SK-N-SH (cell line): ENCODE results near the gene UBN1. TPM values are rescaled to one million over a fixed set of nuclear protein-coding genes. Genes with fewer than 3 reads are reported as not detected.
A peak's percentile ranks its signal among the peaks of the same experiment; 100 is the strongest.

Source experiments
- CTCF ChIA-PET: fragments of 300-600, 350-600 bp; formaldehyde crosslinking; extraction: SDS; loops from one replicate; lab custom pipeline; 2021; lab: Yijun Ruan, JAX
- POLR2A ChIA-PET: fragments of 350-600 bp; sonication (Branson Sonifier 250); formaldehyde crosslinking; extraction: SDS; loops from one replicate; lab custom pipeline; 2020; ENCODE audit warnings: antibody characterized with exemption, inconsistent platforms; lab: Yijun Ruan, JAX
- DNase-seq: peaks from one replicate; pipeline ENCODE4 v3.0.0; 2012
- H2AFZ ChIP-seq: fragments of 200-600 bp; sonication (generic); 2 replicates; pipeline ENCODE4 v1.8.1; 2016; ENCODE audit warnings: antibody characterized with exemption, mild to moderate bottlenecking, low read depth
- H3F3A ChIP-seq: fragments of 200-600 bp; sonication (generic); replicated peaks from 2 replicates; pipeline ENCODE3; 2016; ENCODE audit warnings: antibody characterized with exemption, mild to moderate bottlenecking; ENCODE audit not compliant: insufficient read depth
- H3K27ac ChIP-seq, 2 experiments: fragments of 200-500 bp in 1 of 2; fragments of 200-600 bp in 1 of 2; sonication (Bioruptor generic) in 1 of 2; sonication (generic), shearing (Covaris generic) in 1 of 2; 2 replicates each; pipeline versions ENCODE4 v1.5.1 to v1.6.1; 2014 to 2016; ENCODE audit warnings: low read depth in 2 of 2, inconsistent platforms in 1 of 2, low read length in 1 of 2, mild to moderate bottlenecking in 1 of 2, mixed read lengths in 1 of 2
- H3K27me3 ChIP-seq: fragments of 200-600 bp; sonication (generic), shearing (Covaris generic); 2 replicates; pipeline ENCODE4 v1.6.1; 2016; ENCODE audit warnings: mixed run types; ENCODE audit not compliant: insufficient read depth
- H3K36me3 ChIP-seq, 2 experiments: fragments of 200-500 bp in 1 of 2; fragments of 200-600 bp in 1 of 2; sonication (Bioruptor generic) in 1 of 2; sonication (generic) in 1 of 2; replicated peaks in 1 of 2; 2 replicates each; pipeline versions ENCODE3 to v1.5.1; 2014 to 2016; ENCODE audit warnings: low read length in 1 of 2, mild to moderate bottlenecking in 1 of 2; ENCODE audit not compliant: insufficient read depth in 2 of 2, control insufficient read depth in 1 of 2
- H3K4me1 ChIP-seq, 2 experiments: fragments of 200-500 bp in 1 of 2; fragments of 200-600 bp in 1 of 2; sonication (Bioruptor generic) in 1 of 2; sonication (generic), shearing (Covaris generic) in 1 of 2; 2 replicates each; pipeline versions ENCODE4 v1.5.1 to v1.6.1; 2014 to 2016; ENCODE audit warnings: low read depth in 1 of 2, low read length in 1 of 2, mixed run types in 1 of 2; ENCODE audit not compliant: insufficient read depth in 2 of 2, control insufficient read depth in 1 of 2
- H3K4me2 ChIP-seq: fragments of 200-600 bp; sonication (generic), shearing (Covaris generic); 2 replicates; pipeline ENCODE4 v1.6.1; 2017; ENCODE audit warnings: mixed run types
- H3K4me3 ChIP-seq, 2 experiments: fragments of 200-500 bp in 1 of 2; fragments of 200-600 bp in 1 of 2; sonication (Bioruptor generic) in 1 of 2; sonication (generic), shearing (Covaris generic) in 1 of 2; 2 replicates each; pipeline versions ENCODE4 v1.5.1 to v1.8.1; 2014 to 2016; ENCODE audit warnings: low read depth in 2 of 2, inconsistent platforms in 1 of 2, low read length in 1 of 2, mild to moderate bottlenecking in 1 of 2, mixed read lengths in 1 of 2, moderate library complexity in 1 of 2
- H3K79me2 ChIP-seq: fragments of 200-600 bp; sonication (generic); 2 replicates; pipeline ENCODE4 v1.8.1; 2017; ENCODE audit warnings: mild to moderate bottlenecking; ENCODE audit not compliant: insufficient read depth
- H3K9ac ChIP-seq: fragments of 200-600 bp; sonication (generic); 2 replicates; pipeline ENCODE4 v1.6.1; 2017; ENCODE audit warnings: mixed run types
- H3K9me2 ChIP-seq: fragments of 200-600 bp; sonication (generic); 2 replicates; pipeline ENCODE4 v1.6.1; 2017; ENCODE audit warnings: mixed run types
- H3K9me3 ChIP-seq: fragments of 200-600 bp; sonication (generic); 2 replicates; pipeline ENCODE4 v1.6.1; 2017; ENCODE audit warnings: mixed run types, mild to moderate bottlenecking, moderate library complexity
- H4K20me1 ChIP-seq: fragments of 200-600 bp; sonication (generic); 2 replicates; pipeline ENCODE4 v1.6.1; 2017; ENCODE audit warnings: mild to moderate bottlenecking, mixed run types; ENCODE audit not compliant: insufficient read depth
- CHD2 ChIP-seq: fragments of 150-350 bp; IDR thresholded peaks from 2 replicates; pipeline ENCODE4 v1.6.1; 2018; ENCODE audit warnings: low read length; ENCODE audit not compliant: partially characterized antibody
- EP300 ChIP-seq, 2 experiments: IDR thresholded peaks; 2 replicates each; pipeline versions ENCODE4 v1.4.0 to v1.6.1; 2012; ENCODE audit warnings: borderline replicate concordance in 1 of 2, low read depth in 1 of 2, low read length in 1 of 2
- FOSL2 ChIP-seq: IDR thresholded peaks from 2 replicates; pipeline ENCODE4 v1.4.0; 2012; ENCODE audit warnings: low read depth, mild to moderate bottlenecking, moderate library complexity, borderline replicate concordance
- FOXM1 ChIP-seq: IDR thresholded peaks from 2 replicates; pipeline ENCODE4 v1.4.0; 2012; ENCODE audit warnings: low read depth, mild to moderate bottlenecking
- GATA2 ChIP-seq: sonication (generic); formaldehyde crosslinking; IDR thresholded peaks from 2 replicates; pipeline ENCODE4 v1.5.0; 2020; ENCODE audit warnings: mild to moderate bottlenecking, missing genetic modification reagents
- JUND ChIP-seq: IDR thresholded peaks from 2 replicates; pipeline ENCODE4 v1.4.0; 2012
- NFIC ChIP-seq: IDR thresholded peaks from 2 replicates; pipeline ENCODE4 v1.4.0; 2012; ENCODE audit warnings: borderline replicate concordance
- RAD21 ChIP-seq: IDR thresholded peaks from 2 replicates; pipeline ENCODE4 v1.6.1; 2012; ENCODE audit warnings: mild to moderate bottlenecking, low read length
- RCOR1 ChIP-seq: fragments of 150-350 bp; IDR thresholded peaks from 2 replicates; pipeline ENCODE4 v1.6.1; 2017; ENCODE audit warnings: antibody characterized with exemption, low read length
- SIN3A ChIP-seq: IDR thresholded peaks from 2 replicates; pipeline ENCODE4 v1.6.1; 2012; ENCODE audit warnings: low read depth, mild to moderate bottlenecking, low read length, moderate library complexity, borderline replicate concordance
- SMC3 ChIP-seq: IDR thresholded peaks from 2 replicates; pipeline ENCODE4 v1.6.1; 2012; ENCODE audit warnings: low read depth, low read length, improper control_type of control experiment
- TCF12 ChIP-seq: IDR thresholded peaks from 2 replicates; pipeline ENCODE4 v1.4.0; 2012
- TEAD4 ChIP-seq: IDR thresholded peaks from 2 replicates; pipeline ENCODE4 v1.4.0; 2012; ENCODE audit warnings: mild to moderate bottlenecking, borderline replicate concordance; ENCODE audit not compliant: insufficient read depth
- WGBS: methylation state at CpG from one replicate; pipeline ENCODE4 v1.1.6; 2017; ENCODE audit warnings: low lambda C conversion rate; 5-methylcytosine and 5-hydroxymethylcytosine counted together
- polyA plus RNA-seq, 3 experiments: library from polyadenylated mRNA; depleted of rRNA; stranded (reverse); fragments of >200 nt; gene quantifications; 2 replicates each; pipeline ENCODE4 v1.2.3, GENCODE V29; 2012
- TF ChIP-seq, protein P1 (sequence below): IDR thresholded peaks from 2 replicates; pipeline ENCODE4; 2012
- TF ChIP-seq, protein P2 (sequence below): IDR thresholded peaks from 2 replicates; pipeline ENCODE4 v1.6.1; 2012; ENCODE audit warnings: mild to moderate bottlenecking, low read depth, low read length, moderate library complexity
- TF ChIP-seq, protein P3 (sequence below): fragments of 150-350 bp; IDR thresholded peaks from 2 replicates; pipeline ENCODE4 v1.6.1; 2016; ENCODE audit warnings: mild to moderate bottlenecking, low read depth, low read length
- TF ChIP-seq, protein P4 (sequence below): IDR thresholded peaks from 2 replicates; pipeline ENCODE4 v1.4.0; 2012; ENCODE audit warnings: low read depth

The UBN1 gene
- polyA plus RNA-seq, 1 of the 3 experiments (the other 2 are of a cell fraction), result 10.9 TPM

DNA sequence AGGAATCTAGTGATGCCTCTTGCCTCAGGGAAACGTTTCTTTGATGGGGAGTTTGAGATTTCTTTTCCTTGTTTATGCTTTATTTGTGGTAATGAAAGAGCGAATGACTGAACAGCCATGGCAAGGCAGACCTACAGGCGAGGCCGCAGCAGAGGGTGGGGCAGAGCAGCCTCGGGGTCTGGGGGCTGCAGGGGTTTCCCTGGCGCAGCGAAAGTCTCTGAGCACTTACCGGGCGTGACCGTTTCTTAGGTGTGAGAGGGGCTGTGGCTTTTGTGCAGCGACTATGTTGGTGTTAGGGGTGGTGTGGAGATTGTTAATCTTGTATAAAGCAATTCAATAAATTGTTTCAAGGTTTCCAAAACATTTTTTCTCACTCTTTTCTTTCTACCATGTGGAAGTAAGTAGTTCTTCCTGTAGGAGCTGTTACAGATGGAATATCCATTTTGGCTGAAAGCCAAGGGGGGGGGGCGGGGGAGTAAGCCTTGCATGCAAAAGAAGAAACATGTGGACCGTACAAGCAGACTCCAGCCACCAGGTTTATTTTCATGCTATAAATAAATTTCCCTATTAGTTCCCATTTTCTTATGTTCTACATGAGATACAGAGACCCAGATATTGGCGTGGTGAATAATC, 34.8 kb downstream of the UBN1 start:
- peak; percentile 73 for DNase-seq
- H3K9me3 ChIP-seq, result no peaks in the 10 kb centered on the region
- H3K4me3 ChIP-seq, result no peak overlapping the region
- H4K20me1 ChIP-seq, result peaks cover 26% of the 10 kb centered on the region
- TF ChIP-seq JUND (no peak), NFIC (peak; percentile 76), RCOR1 (no peak), SMC3 (no peak), RAD21 (no peak), TEAD4 (no peak), CHD2 (no peak)
- TF ChIP-seq, protein P1, sequence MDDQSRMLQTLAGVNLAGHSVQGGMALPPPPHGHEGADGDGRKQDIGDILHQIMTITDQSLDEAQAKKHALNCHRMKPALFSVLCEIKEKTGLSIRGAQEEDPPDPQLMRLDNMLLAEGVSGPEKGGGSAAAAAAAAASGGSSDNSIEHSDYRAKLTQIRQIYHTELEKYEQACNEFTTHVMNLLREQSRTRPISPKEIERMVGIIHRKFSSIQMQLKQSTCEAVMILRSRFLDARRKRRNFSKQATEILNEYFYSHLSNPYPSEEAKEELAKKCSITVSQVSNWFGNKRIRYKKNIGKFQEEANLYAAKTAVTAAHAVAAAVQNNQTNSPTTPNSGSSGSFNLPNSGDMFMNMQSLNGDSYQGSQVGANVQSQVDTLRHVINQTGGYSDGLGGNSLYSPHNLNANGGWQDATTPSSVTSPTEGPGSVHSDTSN, result no peak
- no peak overlapping the region for H3K9ac ChIP-seq
- 59% methylated on average over 14 of the region's 14 CpGs for WGBS
- ChIA-PET CTCF (no interaction called here), POLR2A (interaction anchor here (0.7 kb wide), 1 partner anchor 1181 kb away, joined by 3 read pairs; no protein-coding TSS in a partner anchor)
- H3K9me2 ChIP-seq, result no peaks in the 10 kb centered on the region
- H3K4me2 ChIP-seq, result peak overlapping the region; percentile 3; the same call in 1 of the 2 replicates
- H3K27ac ChIP-seq, result peak overlapping the region; percentile 44 to 80
- H3K27me3 ChIP-seq, result no peaks in the 10 kb centered on the region
- H3K36me3 ChIP-seq, result peaks cover 39 to 73% of the 10 kb centered on the region in 2 experiments
- peaks cover 9% of the 10 kb centered on the region; the same call in 1 of the 2 replicates for H3K79me2 ChIP-seq
- no peak overlapping the region for H2AFZ ChIP-seq
- peaks cover 11 to 24% of the 10 kb centered on the region in 2 experiments; a peak in 3 of 4 replicates for H3K4me1 ChIP-seq
- peaks cover 24% of the 10 kb centered on the region for H3F3A ChIP-seq

DNA sequence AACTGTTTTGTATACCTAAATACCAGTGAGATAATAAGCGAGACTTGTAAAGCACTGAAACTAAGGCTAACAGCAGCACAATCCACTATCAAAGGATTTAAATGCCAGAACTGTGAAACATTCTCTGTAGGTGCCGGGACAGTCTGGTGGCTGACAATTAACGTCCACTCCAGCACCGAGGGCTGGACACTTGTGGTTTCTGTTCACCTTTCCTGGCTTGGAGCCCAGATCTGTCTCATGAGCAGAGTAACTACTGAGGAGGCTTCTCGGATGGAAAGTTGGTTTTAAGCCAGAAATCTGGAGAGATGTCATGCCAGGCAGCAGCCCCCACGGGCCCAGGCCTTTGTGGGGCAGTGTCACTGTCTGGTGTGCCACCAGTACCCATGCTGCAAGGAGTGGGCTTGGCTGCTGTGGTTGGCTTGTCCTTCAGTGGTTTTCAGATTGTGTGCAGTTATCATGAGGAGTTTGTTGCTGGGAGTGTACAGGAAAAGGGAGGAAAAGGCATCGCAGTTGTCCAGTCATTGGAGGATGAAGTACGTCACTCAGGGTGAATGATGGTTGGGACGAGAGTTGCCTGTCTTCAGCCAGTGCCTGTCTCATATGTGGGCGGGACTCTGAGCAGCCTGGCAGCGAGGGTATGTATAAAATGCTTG, 35.5 kb downstream of the UBN1 start:
- CTCF ChIA-PET, result no interaction called here
- Histone ChIP-seq H4K20me1 (peaks cover 26% of the 10 kb centered on the region), H3K36me3 (peaks cover 33 to 71% of the 10 kb centered on the region in 2 experiments), H3K4me3 (no peak overlapping the region), H2AFZ (no peak overlapping the region), H3K4me1 (peaks cover 11 to 24% of the 10 kb centered on the region in 2 experiments; a peak in 3 of 4 replicates), H3K9ac (no peak overlapping the region), H3K9me3 (no peaks in the 10 kb centered on the region), H3K79me2 (peaks cover 9% of the 10 kb centered on the region; the same call in 1 of the 2 replicates), H3K27ac (peak overlapping the region; percentile 44 to 80), H3K4me2 (peak overlapping the region; percentile 3; the same call in 1 of the 2 replicates), H3K27me3 (no peaks in the 10 kb centered on the region), H3F3A (peaks cover 24% of the 10 kb centered on the region), H3K9me2 (no peaks in the 10 kb centered on the region)
- POLR2A ChIA-PET, result interaction anchor here (0.7 kb wide), 1 partner anchor 1181 kb away, joined by 3 read pairs; no protein-coding TSS in a partner anchor
- WGBS, result 54% methylated on average over 11 of the region's 11 CpGs
- peak; percentile 62 for DNase-seq
- TF ChIP-seq SMC3 (no peak), RAD21 (no peak), TCF12 (peak; percentile 61; the same call in 1 of the 2 replicates), FOXM1 (0 out of 2 replicates have a peak, but pooled peaks have one; percentile 15), TEAD4 (peak; percentile 39; the same call in 1 of the 2 replicates), JUND (peak; percentile 39; the same call in 1 of the 2 replicates), FOSL2 (peak; percentile 54; the same call in 1 of the 2 replicates), SIN3A (0 out of 2 replicates have a peak, but pooled peaks have one; percentile 24), EP300 (IDR thresholded peaks at IDR 0.05; ENCODE audit: borderline replicate concordance in 1 of 2, low read depth in 1 of 2, low read length in 1 of 2) (peak in 1 of 2 experiments; percentile 56; a peak in 1 of 4 replicates), NFIC (peak; percentile 85), GATA2 (no peak)
- TF ChIP-seq, protein P1, result peak; percentile 81
- TF ChIP-seq, protein P2, sequence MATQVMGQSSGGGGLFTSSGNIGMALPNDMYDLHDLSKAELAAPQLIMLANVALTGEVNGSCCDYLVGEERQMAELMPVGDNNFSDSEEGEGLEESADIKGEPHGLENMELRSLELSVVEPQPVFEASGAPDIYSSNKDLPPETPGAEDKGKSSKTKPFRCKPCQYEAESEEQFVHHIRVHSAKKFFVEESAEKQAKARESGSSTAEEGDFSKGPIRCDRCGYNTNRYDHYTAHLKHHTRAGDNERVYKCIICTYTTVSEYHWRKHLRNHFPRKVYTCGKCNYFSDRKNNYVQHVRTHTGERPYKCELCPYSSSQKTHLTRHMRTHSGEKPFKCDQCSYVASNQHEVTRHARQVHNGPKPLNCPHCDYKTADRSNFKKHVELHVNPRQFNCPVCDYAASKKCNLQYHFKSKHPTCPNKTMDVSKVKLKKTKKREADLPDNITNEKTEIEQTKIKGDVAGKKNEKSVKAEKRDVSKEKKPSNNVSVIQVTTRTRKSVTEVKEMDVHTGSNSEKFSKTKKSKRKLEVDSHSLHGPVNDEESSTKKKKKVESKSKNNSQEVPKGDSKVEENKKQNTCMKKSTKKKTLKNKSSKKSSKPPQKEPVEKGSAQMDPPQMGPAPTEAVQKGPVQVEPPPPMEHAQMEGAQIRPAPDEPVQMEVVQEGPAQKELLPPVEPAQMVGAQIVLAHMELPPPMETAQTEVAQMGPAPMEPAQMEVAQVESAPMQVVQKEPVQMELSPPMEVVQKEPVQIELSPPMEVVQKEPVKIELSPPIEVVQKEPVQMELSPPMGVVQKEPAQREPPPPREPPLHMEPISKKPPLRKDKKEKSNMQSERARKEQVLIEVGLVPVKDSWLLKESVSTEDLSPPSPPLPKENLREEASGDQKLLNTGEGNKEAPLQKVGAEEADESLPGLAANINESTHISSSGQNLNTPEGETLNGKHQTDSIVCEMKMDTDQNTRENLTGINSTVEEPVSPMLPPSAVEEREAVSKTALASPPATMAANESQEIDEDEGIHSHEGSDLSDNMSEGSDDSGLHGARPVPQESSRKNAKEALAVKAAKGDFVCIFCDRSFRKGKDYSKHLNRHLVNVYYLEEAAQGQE, result no peak
- TF ChIP-seq, protein P3, sequence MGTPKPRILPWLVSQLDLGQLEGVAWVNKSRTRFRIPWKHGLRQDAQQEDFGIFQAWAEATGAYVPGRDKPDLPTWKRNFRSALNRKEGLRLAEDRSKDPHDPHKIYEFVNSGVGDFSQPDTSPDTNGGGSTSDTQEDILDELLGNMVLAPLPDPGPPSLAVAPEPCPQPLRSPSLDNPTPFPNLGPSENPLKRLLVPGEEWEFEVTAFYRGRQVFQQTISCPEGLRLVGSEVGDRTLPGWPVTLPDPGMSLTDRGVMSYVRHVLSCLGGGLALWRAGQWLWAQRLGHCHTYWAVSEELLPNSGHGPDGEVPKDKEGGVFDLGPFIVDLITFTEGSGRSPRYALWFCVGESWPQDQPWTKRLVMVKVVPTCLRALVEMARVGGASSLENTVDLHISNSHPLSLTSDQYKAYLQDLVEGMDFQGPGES, result no peak
- TF ChIP-seq, protein P4, sequence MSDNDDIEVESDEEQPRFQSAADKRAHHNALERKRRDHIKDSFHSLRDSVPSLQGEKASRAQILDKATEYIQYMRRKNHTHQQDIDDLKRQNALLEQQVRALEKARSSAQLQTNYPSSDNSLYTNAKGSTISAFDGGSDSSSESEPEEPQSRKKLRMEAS, result no peak; the same call in 1 of the 2 replicates
